Measurements from ENCODE around the gene SMYD3. TPM values are rescaled to one million over a fixed set of nuclear protein-coding genes. Genes with fewer than 3 reads are reported as not detected.

SMYD3 gene
- total RNA-seq, 6 experiments from 2014 or later = 6.3 to 10.0 (median 6.6) TPM

- TF ChIP-seq POLR2A (IDR thresholded peaks at IDR 0.05) (no peak), CTCF (IDR thresholded peaks at IDR 0.05) (no peak)
- WGBS (ENCODE audit: insufficient coverage, low coverage, low lambda C conversion rate, missing lambda C conversion rate) = 94% methylated on average over 2 of the region's 6 CpGs
- peaks cover 0 to 9% (median 0%) of the 10 kb centered on the region in 4 donors for H3K4me1 ChIP-seq
- DNase-seq = no peak
- intact Hi-C loops (cut with DNase I) = no loop called here
- H3K36me3 ChIP-seq = no peaks in the 10 kb centered on the region
- no peaks in the 10 kb centered on the region for H3K9me3 ChIP-seq
- peak in 1 of 4 donors; percentile 21 for ATAC-seq
- H3K4me3 ChIP-seq = no peak overlapping the region
- H3K27ac ChIP-seq = no peak overlapping the region
- no peaks in the 10 kb centered on the region for H3K27me3 ChIP-seq
Observed at GRCh38 chr1:245810181-245810769, 696.8 kb downstream of the SMYD3 start.

GRCh38 chr1:245809361-245809760, 697.7 kb downstream of the SMYD3 start:
- no peaks in the 10 kb centered on the region for H3K9me3 ChIP-seq
- TF ChIP-seq POLR2A (IDR thresholded peaks at IDR 0.05) = no peak
- TF ChIP-seq CTCF (IDR thresholded peaks at IDR 0.05) = no peak
- peaks cover 0 to 9% (median 0%) of the 10 kb centered on the region in 4 donors for H3K4me1 ChIP-seq
- no peaks in the 10 kb centered on the region for H3K36me3 ChIP-seq
- ATAC-seq = no peak
- H3K4me3 ChIP-seq = no peak overlapping the region
- H3K27ac ChIP-seq = no peak overlapping the region
- H3K27me3 ChIP-seq = no peaks in the 10 kb centered on the region
- WGBS (ENCODE audit: insufficient coverage, low coverage, low lambda C conversion rate, missing lambda C conversion rate) = 95% methylated on average over 5 of the region's 5 CpGs
- intact Hi-C loops (cut with DNase I) = no loop called here
- DNase-seq = no peak

GRCh38 chr1:245807954-245808719, 698.9 kb downstream of the SMYD3 start:
- TF ChIP-seq CTCF (IDR thresholded peaks at IDR 0.05) (no peak), POLR2A (IDR thresholded peaks at IDR 0.05) (no peak)
- H3K4me3 ChIP-seq = no peak overlapping the region
- no peaks in the 10 kb centered on the region for H3K9me3 ChIP-seq
- intact Hi-C loops (cut with DNase I) = no loop called here
- WGBS (ENCODE audit: insufficient coverage, low coverage, low lambda C conversion rate, missing lambda C conversion rate) = 60% methylated on average over 6 of the region's 7 CpGs
- H3K4me1 ChIP-seq = peaks cover 0 to 9% (median 0%) of the 10 kb centered on the region in 4 donors
- ATAC-seq (no peak), DNase-seq (no peak)
- H3K27me3 ChIP-seq = no peaks in the 10 kb centered on the region
- H3K27ac ChIP-seq = no peak overlapping the region
- H3K36me3 ChIP-seq = no peaks in the 10 kb centered on the region

- H3K36me3 ChIP-seq = no peaks in the 10 kb centered on the region
- H3K27ac ChIP-seq = no peak overlapping the region
- no peaks in the 10 kb centered on the region for H3K27me3 ChIP-seq
- no peaks in the 10 kb centered on the region for H3K9me3 ChIP-seq
- peaks cover 0 to 9% (median 0%) of the 10 kb centered on the region in 4 donors for H3K4me1 ChIP-seq
- TF ChIP-seq POLR2A (IDR thresholded peaks at IDR 0.05) = no peak
- TF ChIP-seq CTCF (IDR thresholded peaks at IDR 0.05) = no peak
- WGBS (ENCODE audit: insufficient coverage, low coverage, low lambda C conversion rate, missing lambda C conversion rate) = 55% methylated on average over 8 of the region's 10 CpGs
- H3K4me3 ChIP-seq = no peak overlapping the region
- DNase-seq (no peak), ATAC-seq (no peak)
- intact Hi-C loops (cut with DNase I) = no loop called here
Observed at GRCh38 chr1:245807306-245807705, 699.8 kb downstream of the SMYD3 start.
